Ishikawa (cell line): Measurements from ENCODE around the gene ADGRF1.

ENCODE experiments used
- CEBPB ChIP-seq: IDR thresholded peaks from 2 replicates; pipeline ENCODE4 v1.6.1; 2012
- CREB1 ChIP-seq: IDR thresholded peaks from 2 replicates; pipeline ENCODE4 v1.6.1; 2012; ENCODE audit warnings: low read depth
- EGR1 ChIP-seq: IDR thresholded peaks from 2 replicates; pipeline ENCODE4 v1.6.1; 2012
- EP300 ChIP-seq: IDR thresholded peaks from 2 replicates; pipeline ENCODE4 v1.6.1; 2012; ENCODE audit warnings: borderline replicate concordance
- FOXM1 ChIP-seq: IDR thresholded peaks from 2 replicates; pipeline ENCODE4 v1.6.1; 2012; ENCODE audit warnings: low read depth, borderline replicate concordance
- NFIC ChIP-seq: IDR thresholded peaks from 2 replicates; pipeline ENCODE4 v1.6.1; 2012
- RAD21 ChIP-seq: IDR thresholded peaks from 2 replicates; pipeline ENCODE4 v1.6.1; 2012; ENCODE audit warnings: low read depth
- TAF1 ChIP-seq: IDR thresholded peaks from 2 replicates; pipeline ENCODE4 v1.6.1; 2012; ENCODE audit warnings: low read depth, mild to moderate bottlenecking
- TCF12 ChIP-seq: IDR thresholded peaks from 2 replicates; pipeline ENCODE4 v1.6.1; 2012; ENCODE audit warnings: low read depth
- TEAD4 ChIP-seq: IDR thresholded peaks from 2 replicates; pipeline ENCODE4 v1.6.1; 2012
- YY1 ChIP-seq: IDR thresholded peaks from 2 replicates; pipeline ENCODE4 v1.6.1; 2012; ENCODE audit warnings: low read depth
- ZBTB7A ChIP-seq: IDR thresholded peaks from 2 replicates; pipeline ENCODE4 v1.6.1; 2012; ENCODE audit warnings: low read depth
- TF ChIP-seq, protein P1 (sequence below): IDR thresholded peaks from 2 replicates; pipeline ENCODE4 v1.6.1; 2012; ENCODE audit warnings: low read depth, mild to moderate bottlenecking
- TF ChIP-seq, protein P2 (sequence below): IDR thresholded peaks from 2 replicates; pipeline ENCODE4 v1.6.1; 2012
- TF ChIP-seq, protein P3 (sequence below): IDR thresholded peaks from 2 replicates; pipeline ENCODE4 v1.6.1; 2012

ADGRF1 gene

DNA sequence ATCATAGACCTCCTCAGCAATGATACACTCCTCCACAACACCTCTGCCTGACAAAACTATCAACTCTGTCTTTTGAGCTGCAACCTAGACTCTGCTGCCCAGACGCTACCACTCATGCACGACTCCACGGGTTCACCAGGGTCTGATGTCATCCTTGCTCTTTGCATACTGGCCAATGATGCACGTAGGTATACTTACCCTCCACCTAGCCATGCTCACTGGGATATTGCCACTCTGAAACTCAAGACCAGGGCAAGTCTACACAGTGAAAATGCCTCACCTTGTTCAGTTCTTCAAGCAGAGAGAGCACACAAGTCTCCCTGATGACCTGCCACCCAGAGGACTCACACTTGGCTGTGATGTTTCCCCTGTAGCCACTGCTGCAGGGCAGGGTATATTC lies 27.7 kb downstream of the ADGRF1 start:
- TF ChIP-seq RAD21 (no peak), ZBTB7A (no peak), EGR1 (no peak)

DNA sequence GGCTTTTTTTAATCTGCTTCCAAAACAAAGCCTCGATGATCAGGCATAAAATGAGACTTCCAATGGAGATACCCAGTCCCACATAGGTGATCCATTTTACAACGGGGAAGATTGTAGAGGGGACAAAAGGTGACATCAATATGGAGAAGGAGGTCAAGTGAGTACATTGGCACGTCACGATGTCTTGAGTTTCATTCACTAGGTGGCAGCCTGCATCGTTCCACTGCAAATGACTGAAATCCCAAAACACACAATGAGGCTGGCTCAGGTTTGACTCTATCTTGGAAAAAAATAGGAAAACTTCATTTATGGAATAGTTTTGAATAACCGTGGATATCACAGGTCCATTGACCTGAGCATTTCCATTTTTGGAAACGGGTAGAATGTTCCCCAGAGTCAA lies 32.5 kb downstream of the ADGRF1 start:
- no peak for TF ChIP-seq CEBPB
- TF ChIP-seq TEAD4 = no peak
- TF ChIP-seq, protein P1, sequence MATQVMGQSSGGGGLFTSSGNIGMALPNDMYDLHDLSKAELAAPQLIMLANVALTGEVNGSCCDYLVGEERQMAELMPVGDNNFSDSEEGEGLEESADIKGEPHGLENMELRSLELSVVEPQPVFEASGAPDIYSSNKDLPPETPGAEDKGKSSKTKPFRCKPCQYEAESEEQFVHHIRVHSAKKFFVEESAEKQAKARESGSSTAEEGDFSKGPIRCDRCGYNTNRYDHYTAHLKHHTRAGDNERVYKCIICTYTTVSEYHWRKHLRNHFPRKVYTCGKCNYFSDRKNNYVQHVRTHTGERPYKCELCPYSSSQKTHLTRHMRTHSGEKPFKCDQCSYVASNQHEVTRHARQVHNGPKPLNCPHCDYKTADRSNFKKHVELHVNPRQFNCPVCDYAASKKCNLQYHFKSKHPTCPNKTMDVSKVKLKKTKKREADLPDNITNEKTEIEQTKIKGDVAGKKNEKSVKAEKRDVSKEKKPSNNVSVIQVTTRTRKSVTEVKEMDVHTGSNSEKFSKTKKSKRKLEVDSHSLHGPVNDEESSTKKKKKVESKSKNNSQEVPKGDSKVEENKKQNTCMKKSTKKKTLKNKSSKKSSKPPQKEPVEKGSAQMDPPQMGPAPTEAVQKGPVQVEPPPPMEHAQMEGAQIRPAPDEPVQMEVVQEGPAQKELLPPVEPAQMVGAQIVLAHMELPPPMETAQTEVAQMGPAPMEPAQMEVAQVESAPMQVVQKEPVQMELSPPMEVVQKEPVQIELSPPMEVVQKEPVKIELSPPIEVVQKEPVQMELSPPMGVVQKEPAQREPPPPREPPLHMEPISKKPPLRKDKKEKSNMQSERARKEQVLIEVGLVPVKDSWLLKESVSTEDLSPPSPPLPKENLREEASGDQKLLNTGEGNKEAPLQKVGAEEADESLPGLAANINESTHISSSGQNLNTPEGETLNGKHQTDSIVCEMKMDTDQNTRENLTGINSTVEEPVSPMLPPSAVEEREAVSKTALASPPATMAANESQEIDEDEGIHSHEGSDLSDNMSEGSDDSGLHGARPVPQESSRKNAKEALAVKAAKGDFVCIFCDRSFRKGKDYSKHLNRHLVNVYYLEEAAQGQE = no peak
- no peak for TF ChIP-seq FOXM1
- no peak for TF ChIP-seq EGR1
- TF ChIP-seq RAD21 = peak; percentile 48; the same call in 1 of the 2 replicates
- TF ChIP-seq CREB1 = no peak
- TF ChIP-seq TAF1 = no peak

DNA sequence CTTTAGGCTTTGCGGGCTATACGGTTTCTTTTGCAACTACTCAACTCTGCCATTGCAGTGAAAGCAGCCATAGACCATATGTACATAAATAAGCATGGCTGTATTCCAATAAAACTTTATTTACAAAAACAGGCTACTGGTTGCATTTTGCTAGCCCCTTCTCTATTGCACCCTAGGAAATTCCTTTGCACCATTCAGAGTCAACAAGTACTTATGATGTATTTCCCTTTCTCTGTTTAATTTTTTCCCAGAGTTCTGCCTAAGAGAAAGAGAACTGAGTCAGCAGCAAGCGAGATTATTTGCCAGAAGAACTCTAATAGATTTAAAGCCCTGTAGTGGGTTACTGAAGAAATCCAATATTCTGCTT lies 33.8 kb downstream of the ADGRF1 start:
- no peak for TF ChIP-seq TCF12
- TF ChIP-seq NFIC = no peak
- TF ChIP-seq RAD21 = no peak
- no peak for TF ChIP-seq FOXM1
- TF ChIP-seq, protein P1 = no peak
- TF ChIP-seq ZBTB7A = no peak

DNA sequence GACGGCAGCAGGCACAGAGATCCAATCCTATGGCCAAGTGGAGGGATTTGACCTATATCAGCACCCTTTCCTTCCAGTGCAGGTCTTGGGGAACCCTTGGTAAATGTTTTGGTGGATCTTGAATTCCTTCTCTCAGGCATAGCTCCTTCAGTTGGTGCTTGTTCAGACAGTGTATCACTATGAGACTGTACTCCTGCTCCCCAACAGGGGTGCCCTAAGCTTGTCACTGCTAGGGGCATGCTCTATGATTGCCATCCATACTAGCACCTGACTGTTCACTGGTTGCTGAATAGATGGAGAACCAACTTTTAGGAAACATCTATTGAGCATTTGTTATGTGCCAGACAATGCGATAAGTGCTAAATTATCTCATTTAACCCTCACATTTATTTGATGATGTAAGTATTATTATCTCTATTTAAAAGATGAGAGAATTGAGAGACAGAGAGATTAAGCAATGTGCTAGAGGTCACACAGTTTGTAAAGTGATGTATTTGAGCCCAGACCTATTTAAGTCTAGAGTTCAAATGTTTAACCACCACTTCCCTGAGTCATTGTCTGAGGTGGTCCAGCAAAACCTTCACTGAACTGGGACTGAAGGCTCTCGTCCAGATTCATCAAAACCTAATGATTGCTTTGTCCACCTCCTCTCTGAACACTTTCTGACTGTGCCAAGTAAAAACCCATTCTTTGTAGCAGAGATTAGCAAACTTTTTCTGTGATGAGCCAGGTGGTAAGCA lies 34.3 kb downstream of the ADGRF1 start:
- TF ChIP-seq, protein P2, sequence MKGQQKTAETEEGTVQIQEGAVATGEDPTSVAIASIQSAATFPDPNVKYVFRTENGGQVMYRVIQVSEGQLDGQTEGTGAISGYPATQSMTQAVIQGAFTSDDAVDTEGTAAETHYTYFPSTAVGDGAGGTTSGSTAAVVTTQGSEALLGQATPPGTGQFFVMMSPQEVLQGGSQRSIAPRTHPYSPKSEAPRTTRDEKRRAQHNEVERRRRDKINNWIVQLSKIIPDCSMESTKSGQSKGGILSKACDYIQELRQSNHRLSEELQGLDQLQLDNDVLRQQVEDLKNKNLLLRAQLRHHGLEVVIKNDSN = no peak
- TF ChIP-seq EGR1 = no peak
- TF ChIP-seq FOXM1 = no peak
- TF ChIP-seq EP300 = no peak
- TF ChIP-seq TCF12 = no peak
- no peak for TF ChIP-seq ZBTB7A
- TF ChIP-seq CREB1 = no peak
- TF ChIP-seq TAF1 = no peak
- TF ChIP-seq, protein P3, sequence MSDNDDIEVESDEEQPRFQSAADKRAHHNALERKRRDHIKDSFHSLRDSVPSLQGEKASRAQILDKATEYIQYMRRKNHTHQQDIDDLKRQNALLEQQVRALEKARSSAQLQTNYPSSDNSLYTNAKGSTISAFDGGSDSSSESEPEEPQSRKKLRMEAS = no peak
- TF ChIP-seq RAD21 = no peak; the same call in 1 of the 2 replicates

DNA sequence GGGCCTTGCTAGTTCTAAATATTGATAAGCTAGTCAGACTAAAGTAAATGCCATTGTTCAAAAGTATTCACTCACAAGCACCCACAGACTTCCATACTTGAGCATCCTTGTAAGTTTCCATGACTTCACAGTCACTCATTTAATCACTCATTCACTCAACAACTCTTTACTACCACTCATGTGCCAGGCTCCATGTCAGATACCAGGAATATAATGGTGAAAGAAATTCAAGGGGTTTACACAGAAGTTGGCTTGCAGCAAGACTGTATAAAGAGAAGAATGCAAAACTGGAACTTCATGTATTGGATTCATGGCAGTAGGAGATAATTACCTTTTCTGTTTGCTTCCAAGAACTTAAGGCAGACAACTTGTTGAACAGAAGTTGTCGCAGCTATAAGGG lies 36.6 kb downstream of the ADGRF1 start:
- no peak for TF ChIP-seq CREB1
- no peak for TF ChIP-seq TEAD4
- no peak for TF ChIP-seq FOXM1
- no peak for TF ChIP-seq RAD21
- no peak for TF ChIP-seq TCF12
- no peak for TF ChIP-seq NFIC
- no peak for TF ChIP-seq EGR1
- TF ChIP-seq YY1 = no peak
- TF ChIP-seq, protein P3 = no peak
- TF ChIP-seq, protein P1 = no peak
